Stimulated activated CD8-positive, alpha-beta memory T cell treated with anti-CD3 and anti-CD28 coated beads, Interleukin-4, amount 100 ng/mL, for 24 hours (primary cell): Measurements from ENCODE around the gene MTRR.

Experiments used
- DNase-seq: peaks from one replicate; pipeline ENCODE4 v3.0.0-alpha.2; 2020; ENCODE audit warnings: low read depth

Gene MTRR

DNA sequence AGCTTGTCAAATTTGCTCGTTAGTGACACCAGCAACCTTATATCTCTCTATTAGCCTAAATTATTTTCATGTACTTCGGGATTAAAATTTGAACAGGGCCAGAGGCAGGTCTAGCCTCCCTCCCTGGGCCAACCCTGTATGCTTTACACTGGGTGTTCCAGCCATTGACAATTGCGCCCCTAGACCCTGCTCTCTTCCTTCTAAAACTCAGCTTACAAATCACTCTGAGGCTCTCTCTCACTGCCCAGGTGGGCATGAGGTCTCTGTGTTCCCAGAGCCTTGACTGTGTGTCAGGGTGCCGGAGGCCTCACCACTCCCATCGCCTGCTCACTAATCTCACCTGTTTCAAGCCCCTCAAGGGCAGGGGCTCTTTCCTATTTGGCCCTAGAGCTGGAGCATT, 11.6 kb upstream of the MTRR start:
- no peak for DNase-seq

DNA sequence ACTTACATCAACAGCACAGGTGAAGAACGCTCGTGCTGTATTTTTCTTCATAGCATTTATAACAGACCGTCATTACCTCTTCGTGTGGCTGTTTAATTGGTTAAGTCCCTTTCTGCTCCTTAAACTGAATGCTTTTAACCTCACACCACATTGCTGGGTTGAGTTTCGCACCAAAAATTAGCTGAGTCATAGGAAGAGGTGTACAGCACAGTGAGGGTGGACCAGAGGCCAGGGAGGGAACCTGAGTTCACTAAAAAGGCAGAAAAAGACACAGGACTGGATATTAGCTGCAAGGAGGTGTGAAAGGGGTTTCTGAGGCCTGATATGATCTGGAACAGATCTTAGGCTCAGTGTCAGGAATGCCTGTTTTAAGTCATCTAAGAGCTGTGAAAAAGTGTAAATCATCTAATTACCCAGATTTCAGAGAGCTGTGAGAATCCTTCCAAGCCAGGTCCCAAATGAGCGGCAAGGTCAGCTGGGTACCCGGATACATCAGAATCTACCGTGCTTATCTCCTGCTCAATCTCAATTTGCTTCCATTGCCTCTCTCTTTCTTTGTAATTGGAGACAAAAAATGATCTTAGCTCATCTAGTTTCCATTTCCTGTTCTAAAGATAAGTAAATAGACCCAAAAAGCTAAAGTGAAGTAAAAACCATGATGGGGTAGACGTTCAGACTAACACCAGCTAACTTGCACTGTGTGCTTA, 10.9 kb upstream of the MTRR start:
- DNase-seq, result no peak

DNA sequence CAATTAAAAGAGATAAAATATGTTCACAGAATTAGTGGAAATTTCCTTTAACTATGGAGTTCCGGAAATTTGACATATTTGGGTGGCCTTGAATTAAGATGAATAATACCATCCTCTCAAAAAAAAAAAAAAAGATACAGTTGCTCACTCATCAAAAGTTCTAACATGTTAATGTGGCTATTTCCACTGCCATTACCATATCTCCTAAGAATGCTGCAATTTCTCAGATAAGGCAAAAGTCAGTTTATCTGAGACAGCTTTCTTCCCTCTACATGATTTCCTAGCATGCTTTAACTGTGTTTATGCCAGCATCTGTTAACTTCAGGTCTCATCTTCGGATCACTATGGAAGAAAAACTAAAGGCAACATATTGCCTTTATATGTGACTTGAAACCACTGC, 2.8 kb upstream of the MTRR start:
- DNase-seq, result no peak

DNA sequence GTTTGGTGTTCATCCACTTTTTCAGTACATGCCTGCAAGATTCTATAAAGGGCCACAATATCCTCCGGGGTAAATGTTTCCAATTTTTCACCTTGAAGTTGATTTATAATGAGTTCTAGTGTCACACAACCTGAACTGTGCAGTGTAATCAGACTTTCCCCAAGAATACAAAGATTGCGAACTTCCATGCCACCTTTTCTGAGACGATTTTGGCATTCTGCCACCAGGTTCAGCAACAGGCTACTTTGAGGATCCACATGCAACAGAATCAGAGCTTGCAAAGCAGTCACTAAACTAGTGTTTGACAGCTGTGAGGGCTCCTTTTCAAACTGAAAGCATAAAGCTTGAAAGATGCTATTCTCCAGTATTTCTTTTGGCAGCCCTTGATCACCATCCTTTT, 1.7 kb upstream of the MTRR start:
- DNase-seq, result no peak

DNA sequence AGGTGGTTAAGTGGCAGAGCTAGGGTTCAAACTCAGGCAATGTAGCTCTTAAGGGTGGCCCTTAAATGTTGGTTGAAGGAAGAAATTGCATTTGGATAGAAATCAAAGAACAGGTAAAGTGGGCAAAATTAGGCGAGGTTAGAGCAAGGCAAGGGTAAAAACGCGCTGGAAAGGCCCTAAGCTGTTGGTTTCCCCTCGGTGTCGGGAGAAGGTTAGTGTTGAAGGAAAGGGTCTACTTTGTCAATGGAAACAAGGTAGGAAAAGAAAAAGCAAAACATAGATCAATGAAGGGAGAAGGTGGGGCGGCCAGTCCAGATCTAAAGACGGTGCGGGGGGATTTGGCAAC, 548 bp upstream of the MTRR start:
- DNase-seq, result no peak

DNA sequence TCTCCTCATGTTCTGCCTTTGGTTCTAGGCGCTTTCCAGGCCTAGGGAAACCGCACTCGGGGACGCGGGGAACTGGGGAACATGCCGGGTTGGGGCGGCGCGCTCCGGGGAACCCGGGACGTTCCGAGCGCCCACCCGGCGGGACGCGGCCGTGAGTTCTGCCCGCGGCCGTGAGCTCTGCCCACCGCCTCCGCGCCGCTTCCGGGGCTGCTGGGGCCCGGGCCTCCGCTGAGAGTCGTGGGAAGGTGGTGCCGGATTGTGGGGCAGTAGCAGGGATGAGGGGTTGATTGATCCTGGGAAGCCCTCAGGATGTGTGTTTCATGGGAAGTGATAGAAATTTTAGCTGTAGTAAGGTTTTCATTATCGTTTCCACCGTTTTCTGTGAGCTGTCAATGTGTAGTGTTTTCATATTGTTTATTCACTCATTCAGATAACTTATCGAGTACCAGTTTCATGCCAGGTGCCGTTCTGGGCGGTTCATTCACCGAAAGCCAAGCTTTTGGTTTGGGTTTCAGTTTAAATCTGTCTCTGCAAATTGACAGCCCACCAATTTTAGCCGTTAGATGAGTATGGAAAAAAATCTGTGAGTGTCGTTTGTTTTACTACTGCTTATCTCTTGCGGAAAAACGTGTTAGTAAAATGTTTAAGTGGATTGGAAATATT, 657 bp downstream of the MTRR start:
- peak; percentile 17 for DNase-seq

DNA sequence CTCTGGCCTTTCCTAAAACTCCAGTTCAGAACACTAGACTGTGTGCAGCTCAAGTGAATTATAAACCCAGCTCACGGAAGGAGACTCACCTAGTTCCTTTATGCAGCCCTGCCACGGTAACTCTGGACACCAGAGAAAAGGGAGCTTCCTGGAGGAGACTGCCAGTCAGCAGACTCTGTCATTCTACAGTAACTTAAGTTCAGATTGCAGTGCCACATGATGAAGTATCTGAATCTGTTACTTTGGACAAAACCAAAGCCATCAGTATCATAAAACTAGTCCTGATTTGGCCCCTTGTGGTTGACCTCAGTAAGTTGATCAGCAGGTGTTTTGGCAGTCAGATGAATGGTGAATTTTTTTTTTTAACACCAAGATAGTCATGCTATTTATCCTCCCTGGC, 2.7 kb downstream of the MTRR start:
- no peak for DNase-seq

DNA sequence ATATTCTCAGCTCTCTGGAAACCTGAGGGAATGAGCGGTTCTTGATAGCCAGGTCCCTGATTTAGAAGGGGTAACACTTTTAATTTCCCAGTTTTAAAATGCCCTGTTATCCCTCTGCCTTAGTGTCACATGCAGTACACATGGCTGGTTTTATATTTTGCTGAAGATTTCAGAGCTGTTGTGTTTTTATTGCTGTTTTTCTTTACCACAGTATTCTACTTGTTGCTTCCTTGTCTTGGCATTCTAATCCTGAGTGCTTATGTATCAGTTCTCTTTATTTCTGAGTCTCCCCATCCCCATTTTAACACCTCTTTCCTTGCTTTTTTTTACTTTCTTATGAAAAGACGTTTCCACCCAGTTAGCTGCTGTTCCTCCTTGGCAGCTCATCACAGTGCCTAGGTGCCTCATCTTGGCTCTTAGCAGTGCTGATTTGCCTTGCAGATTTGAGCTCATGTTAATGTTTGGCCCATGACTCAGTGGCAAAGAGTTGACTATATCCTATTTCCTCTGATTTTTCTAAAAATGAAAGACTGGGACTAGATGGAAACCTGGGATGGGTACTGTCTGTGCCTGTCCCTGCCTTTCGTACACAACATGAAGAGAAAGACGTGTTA, 3.7 kb downstream of the MTRR start:
- no peak for DNase-seq

DNA sequence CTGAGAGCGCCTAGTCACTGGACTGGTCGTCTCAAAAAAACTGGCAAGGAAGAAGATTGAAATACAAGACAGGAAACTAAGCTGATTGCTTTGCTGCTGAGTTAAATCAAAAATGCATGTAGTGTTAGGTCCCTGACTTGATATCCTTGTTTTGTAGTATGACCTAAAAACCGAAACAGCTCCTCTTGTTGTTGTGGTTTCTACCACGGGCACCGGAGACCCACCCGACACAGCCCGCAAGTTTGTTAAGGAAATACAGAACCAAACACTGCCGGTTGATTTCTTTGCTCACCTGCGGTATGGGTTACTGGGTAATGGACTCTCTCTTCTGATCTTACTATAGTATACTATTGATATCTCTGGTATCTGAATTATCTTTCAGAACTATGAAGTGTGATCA, 4.3 kb downstream of the MTRR start:
- DNase-seq, result no peak

DNA sequence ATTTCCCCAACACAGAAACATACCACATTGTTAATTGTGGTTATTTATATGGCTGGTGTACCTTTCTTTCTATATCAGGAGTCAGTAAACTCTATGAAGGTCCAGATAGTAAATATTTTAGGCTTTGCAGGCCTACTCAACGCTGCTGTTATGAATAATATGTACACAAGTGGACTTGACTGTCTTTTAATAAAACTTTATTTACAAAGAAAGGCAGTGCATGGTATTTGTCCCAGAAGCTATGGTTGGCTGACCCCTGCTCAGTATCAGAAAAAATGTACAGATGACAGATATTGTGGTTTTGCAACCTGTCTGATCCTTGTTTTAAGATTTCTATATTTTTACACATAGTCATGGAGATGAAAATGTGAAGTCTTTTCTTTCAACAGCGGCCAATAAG, 5.7 kb downstream of the MTRR start:
- no peak for DNase-seq

DNA sequence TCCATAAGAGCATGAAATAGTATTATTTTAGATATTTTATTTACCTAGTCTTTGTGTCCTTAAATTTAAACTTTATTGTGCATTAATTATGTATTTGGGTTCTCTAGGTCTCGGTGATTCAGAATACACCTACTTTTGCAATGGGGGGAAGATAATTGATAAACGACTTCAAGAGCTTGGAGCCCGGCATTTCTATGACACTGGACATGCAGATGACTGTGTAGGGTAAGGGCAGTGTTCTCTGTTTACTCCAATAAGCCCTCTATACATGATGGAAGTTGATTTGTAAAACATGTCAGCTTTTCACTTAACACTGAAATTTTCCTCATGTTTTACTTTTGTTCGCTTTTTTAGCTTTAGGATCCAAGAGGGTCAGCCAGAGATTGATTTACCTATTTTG, 6.2 kb downstream of the MTRR start:
- DNase-seq, result no peak

DNA sequence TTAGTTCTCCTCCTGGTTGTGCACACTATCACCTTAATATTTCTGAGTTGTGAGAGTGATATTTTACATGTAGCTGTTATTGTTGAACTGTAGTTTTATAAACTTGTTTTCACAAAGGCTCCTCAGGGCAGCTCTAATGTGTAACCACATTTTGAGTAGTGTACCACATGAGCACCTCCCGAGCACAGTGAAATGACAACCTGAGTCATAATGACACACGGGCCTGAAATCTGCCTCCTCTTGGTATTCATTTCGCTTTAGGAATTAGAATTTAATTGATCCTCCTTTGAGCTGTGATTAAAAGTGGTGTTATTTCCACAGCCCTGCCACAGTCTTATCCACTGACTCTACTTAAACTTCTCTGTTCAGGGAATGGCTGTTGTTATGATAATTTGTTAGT, 7.9 kb downstream of the MTRR start:
- DNase-seq, result no peak

DNA sequence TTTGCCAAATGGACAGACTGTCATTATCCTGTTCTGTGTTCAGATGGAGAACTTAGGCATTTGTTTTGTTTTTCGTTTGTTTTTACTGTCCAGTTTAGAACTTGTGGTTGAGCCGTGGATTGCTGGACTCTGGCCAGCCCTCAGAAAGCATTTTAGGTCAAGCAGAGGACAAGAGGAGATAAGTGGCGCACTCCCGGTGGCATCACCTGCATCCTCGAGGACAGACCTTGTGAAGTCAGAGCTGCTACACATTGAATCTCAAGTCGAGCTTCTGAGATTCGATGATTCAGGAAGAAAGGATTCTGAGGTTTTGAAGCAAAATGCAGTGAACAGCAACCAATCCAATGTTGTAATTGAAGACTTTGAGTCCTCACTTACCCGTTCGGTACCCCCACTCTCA, 8.9 kb downstream of the MTRR start:
- no peak for DNase-seq

DNA sequence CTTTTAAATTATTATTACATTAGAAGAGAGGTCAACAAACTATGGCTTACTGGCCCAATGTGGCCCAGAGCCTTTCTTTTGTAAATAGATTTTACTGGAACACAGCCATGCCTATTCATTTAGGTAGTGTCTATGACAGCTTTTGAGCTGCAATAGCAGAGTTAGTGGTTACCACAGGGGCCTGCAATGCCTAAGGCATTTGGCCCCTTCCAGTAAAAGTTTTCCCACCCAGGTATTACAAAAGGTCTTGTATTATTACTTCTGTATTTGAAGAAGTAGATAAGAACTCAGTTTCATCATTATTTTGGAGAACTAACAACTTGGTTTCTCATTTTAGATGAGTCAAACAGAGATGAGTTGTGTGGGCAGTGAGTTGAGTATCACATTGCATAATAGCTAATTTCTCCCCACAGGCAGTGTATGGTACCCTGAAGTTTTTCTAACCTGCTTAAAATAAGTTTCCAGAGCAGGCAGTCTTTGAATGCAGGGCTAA, 9.5 kb downstream of the MTRR start:
- no peak for DNase-seq

DNA sequence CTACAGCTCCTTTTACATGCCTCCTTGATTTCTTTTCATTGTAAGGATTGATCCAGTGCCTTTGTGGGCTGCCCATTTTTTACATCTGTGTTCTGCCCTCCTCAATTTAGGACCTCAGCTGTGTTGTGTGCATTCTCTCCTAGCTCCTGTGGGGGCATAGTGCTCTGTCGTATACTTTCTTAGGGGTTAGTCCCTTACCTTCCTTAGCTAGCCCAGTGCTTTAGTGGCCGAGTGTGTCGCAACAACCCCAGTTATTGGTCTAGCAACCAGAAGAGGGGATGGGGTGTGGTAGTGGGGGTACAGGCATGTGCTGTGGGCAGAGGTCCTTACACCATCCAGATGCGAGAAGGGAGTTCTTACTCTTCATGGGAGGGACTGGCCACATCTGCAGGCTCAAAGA, 12.1 kb downstream of the MTRR start:
- DNase-seq, result no peak

DNA sequence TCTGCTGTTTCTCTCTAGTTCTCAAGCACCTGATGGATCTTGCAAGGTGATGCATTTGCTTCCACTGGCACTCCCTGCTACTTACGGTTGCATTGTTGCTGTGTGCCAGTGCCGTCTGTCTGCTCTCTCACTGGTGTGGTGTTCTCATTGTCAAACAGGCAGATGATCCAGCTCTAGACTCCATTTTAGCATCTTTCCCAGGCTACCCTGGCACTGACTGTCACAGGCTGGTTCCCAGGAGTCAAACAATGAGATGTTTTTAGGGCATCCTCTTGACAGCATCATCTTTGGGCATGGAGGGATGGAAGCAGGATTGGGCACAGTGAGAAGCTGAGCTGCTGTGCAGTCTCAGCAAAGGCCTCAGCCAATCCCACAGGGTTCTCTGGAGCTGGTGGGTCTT, 12.9 kb downstream of the MTRR start:
- no peak for DNase-seq

DNA sequence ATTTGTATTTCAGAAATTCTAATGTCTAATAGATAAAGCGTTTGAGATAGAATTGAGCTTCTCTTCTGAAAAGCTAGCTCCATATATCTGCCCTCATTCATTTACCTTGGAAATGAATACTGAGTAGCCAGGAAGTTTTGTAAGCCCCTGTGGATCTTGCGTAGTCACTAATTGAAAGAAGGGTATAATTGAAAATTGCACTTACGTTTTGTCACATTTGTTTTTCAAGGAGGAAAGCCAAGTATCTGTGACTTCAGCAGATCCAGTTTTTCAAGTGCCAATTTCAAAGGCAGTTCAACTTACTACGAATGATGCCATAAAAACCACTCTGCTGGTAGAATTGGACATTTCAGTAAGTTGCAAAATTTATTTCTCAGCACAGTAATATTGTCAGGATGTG, 14.0 kb downstream of the MTRR start:
- DNase-seq, result no peak

DNA sequence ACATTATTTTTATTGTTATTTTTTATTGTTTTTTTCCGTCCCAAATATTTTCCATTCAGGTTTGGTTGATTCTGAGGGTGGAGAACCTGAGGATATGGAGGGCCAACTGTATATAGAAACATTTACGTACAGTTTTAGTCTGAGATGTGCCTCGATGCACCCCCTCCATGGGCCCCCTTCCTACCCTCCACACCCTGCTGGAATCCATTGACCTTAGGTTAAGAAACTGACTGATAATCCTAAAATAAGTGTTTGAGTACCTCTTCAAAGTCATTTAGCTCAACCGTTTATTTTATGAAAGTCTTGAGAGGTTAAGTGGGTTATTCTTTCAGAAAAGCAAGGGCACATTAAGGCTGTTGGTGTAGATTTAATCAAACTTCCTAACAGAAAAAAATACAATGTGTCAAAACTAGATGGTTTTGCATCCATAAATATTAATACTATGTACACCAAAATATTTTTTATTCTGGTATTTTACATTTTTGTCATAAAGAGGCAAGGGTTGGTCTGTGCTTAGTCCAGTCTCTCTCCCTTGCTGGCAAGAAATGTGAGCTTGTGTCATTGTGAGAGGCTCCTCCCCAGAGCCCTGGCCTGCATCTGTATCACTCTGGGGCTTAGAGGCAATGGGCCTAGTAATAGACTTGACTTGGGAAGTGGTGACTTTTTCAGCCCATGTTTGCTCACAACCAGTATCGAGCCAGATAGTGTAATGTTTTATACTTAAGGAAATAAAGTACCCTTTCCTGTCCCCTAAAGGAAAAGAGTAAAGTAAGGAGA, 15.7 kb downstream of the MTRR start:
- DNase-seq, result no peak

DNA sequence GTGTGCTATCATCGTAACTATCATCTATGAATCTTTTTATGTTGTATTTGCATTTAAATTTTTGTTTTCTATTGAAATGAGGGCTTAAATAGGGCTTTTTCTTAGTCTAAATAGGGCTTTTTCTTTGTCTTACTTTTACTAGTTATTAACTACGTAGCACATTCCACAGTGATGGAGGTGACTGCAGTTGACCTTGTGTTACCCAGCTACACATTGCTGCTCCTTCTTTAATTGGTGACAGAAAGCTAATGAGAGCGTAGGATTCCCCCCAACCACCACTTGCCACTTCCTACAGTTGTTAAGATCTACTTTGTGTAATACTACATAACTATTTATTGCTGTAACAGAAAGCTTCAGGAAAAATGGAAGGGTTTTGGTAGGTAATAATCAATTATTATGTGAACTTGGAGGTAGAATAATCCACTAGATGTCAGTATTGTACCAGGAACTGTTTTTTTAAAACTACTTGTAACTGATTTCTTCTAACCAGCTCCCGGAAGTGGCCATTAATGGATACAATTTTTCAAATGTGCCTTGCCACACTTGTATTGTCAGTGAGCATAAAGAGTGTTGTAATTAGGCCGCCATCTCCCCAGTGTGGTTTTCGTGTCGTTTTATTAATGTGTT, 18.0 kb downstream of the MTRR start:
- no peak for DNase-seq

DNA sequence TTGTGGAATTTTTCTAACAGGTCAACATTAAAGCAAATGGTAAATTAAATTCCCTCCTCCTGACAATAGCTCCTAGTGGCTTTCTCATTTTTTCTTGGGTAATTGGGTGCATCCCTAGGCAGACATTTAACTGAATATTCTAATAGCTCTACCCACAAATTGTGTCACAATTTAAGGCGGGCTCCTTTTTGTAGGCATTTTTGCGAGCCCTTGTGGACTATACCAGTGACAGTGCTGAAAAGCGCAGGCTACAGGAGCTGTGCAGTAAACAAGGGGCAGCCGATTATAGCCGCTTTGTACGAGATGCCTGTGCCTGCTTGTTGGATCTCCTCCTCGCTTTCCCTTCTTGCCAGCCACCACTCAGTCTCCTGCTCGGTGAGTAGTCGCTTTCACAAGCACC, 20.0 kb downstream of the MTRR start:
- no peak for DNase-seq

DNA sequence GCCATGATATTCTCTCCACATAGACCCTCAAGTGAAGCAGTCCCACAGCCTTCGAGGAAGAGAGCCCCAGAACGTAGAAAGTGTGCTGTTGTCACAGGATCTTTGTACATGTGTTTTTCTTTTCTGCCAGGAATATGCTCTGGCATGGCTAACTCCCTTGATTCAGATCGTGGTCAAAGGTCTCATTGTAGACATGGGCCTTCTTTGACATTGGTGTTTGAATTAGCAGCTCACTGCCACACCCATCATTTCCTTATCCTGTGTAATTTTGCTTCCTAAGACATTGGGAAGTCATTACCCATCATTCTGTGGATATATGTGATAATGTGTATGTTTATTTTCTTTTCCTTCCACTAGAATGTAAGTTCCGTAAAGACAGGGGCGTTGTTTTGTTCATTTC, 25.5 kb downstream of the MTRR start:
- no peak for DNase-seq

DNA sequence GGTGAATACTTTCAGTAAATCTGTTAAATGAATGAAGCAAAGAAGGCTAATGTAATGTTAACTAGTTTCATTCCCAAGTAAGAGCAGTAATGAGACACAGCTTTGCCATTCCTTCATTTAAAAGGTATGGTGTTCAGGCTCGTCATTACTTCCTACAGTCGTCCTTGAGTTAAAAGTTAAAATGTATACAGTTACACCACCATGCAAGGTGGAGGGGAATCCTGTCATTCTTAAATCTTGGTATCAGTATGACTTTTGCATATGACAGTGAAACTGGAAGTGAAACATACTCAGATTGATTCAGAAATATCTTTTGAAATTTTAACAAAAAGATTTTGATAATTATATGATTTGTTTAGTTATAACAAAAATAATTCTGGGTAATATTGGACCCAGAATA, 25.9 kb downstream of the MTRR start:
- no peak for DNase-seq
